HepG2 (cell line): ENCODE data around the gene PPP4C.

Source experiments
- HNRNPK ChIP-seq: fragments of 200-400 bp; formaldehyde crosslinking; IDR thresholded peaks from 2 replicates; pipeline ENCODE4 v1.6.1; 2018; ENCODE audit warnings: low read length, low read depth, moderate library complexity, mild to moderate bottlenecking; ENCODE audit not compliant: poor library complexity, severe bottlenecking
- NR3C1 ChIP-seq: sonication (generic); formaldehyde crosslinking; IDR thresholded peaks from 2 replicates; pipeline ENCODE4 v1.4.0; 2020; ENCODE audit warnings: missing genetic modification reagents
- PRPF4 ChIP-seq: fragments of 200-400 bp; formaldehyde crosslinking; IDR thresholded peaks from 2 replicates; pipeline ENCODE4 v1.6.1; 2016; ENCODE audit warnings: low read length, low read depth; ENCODE audit not compliant: poor library complexity, severe bottlenecking
- ZKSCAN1 ChIP-seq: fragments of 150-350 bp; IDR thresholded peaks from 2 replicates; pipeline ENCODE4 v1.6.1; 2014; ENCODE audit warnings: low read length
- ZSCAN20 ChIP-seq: sonication (generic); formaldehyde crosslinking; IDR thresholded peaks from 2 replicates; pipeline ENCODE4 v1.4.0; 2020; ENCODE audit warnings: missing genetic modification reagents, mild to moderate bottlenecking, borderline replicate concordance
- TF ChIP-seq, protein P1 (sequence below): IDR thresholded peaks from 2 replicates; pipeline ENCODE4 v1.6.1; 2012; ENCODE audit warnings: inconsistent platforms

DNA sequence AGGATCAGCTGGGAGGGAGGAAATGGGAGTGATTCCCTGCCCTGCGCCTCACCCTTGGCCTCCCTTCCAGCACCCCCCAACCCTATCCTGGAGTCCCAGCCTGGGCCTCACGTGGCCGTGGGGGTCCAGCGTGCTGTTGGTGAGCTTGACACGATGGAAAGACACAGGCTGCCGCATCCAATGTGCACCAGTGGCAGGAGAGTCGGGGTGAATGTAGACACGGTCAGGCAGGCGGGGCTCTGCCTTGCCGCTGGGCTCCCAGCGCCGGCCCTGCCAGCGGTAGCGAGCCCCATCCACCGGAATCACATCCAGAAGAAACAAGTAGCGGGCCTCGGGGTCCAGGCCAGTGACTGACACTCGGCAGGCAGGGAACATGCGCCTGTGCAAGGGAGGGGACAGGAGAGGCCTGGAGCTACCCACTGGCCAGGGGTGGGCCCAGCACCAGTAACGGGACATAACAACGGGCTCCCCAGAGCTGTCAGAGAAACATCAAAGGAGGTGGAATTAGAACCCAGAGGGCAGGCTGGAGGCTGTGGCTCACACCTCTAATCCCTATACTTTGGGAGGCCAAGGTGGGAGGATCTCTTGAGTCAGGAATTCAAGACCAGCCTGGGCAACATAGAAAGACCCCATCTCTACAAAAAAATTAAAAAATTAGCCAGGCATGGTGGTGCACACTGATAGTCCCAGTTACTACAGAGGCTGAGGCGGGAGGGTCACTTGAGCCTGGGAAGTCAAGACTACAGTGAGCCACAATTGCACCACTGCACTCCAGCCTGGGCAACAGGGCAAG is 13.2 kb downstream of the PPP4C start:
- TF ChIP-seq PRPF4 (no peak), NR3C1 (no peak), HNRNPK (no peak), ZKSCAN1 (no peak), ZSCAN20 (no peak)
- TF ChIP-seq, protein P1, sequence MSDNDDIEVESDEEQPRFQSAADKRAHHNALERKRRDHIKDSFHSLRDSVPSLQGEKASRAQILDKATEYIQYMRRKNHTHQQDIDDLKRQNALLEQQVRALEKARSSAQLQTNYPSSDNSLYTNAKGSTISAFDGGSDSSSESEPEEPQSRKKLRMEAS = 0 out of 2 replicates have a peak, but pooled peaks have one; percentile 46
